ENCODE measurements around the gene DAND5. TPM values are rescaled to one million over a fixed set of nuclear protein-coding genes. Genes with fewer than 3 reads are reported as not detected.

Gene DAND5
- total and polyA plus RNA-seq, 7 donors, result 0.13 to 2.0 (median 1.7) TPM; not detected in 2

- Histone ChIP-seq H3K27me3 (no peaks in the 10 kb centered on the region), H3K4me1 (peaks cover 0 to 100% (median 99%) of the 10 kb centered on the region in 4 donors), H3K9me3 (no peaks in the 10 kb centered on the region), H3K4me3 (no peak overlapping the region), H3K27ac (peak overlapping the region; percentile 91 to 98 (median 95)), H3K36me3 (no peaks in the 10 kb centered on the region)
- intact Hi-C loops (cut with DNase I), result no loop called here
- WGBS, 2 donors, result 39 to 87% methylated on average over 39 of the region's 39 CpGs
- no peak for TF ChIP-seq EP300 (IDR thresholded peaks at IDR 0.05)
- TF ChIP-seq CTCF (IDR thresholded peaks at IDR 0.05), result no peak
- TF ChIP-seq POLR2A (IDR thresholded peaks at IDR 0.05), result no peak
- TF ChIP-seq POLR2AphosphoS5 (IDR thresholded peaks at IDR 0.05), result no peak
- DNase-seq, result no peak
These were observed 41.7 kb downstream of the DAND5 start for GRCh38 chr19:13010992-13011652.

GRCh38 chr19:13011653-13012389 is 42.4 kb downstream of the DAND5 start:
- H3K27ac ChIP-seq, result peak overlapping the region; percentile 91 to 98 (median 95)
- peak overlapping the region in 3 of 4 donors; percentile 27 to 39 (median 35) for H3K4me3 ChIP-seq
- TF ChIP-seq POLR2AphosphoS5 (IDR thresholded peaks at IDR 0.05) (peak in 2 of 4 donors; percentile 15 to 24), EP300 (IDR thresholded peaks at IDR 0.05) (no peak)
- peaks cover 0 to 100% (median 99%) of the 10 kb centered on the region in 4 donors for H3K4me1 ChIP-seq
- intact Hi-C loops (cut with DNase I), result no loop called here
- no peak for DNase-seq
- 34 to 88% methylated on average over 54 of the region's 54 CpGs for WGBS, 2 donors
- no peaks in the 10 kb centered on the region for H3K36me3 ChIP-seq
- no peaks in the 10 kb centered on the region for H3K9me3 ChIP-seq
- no peaks in the 10 kb centered on the region for H3K27me3 ChIP-seq

GRCh38 chr19:13012390-13012689 is 43.0 kb downstream of the DAND5 start:
- no peaks in the 10 kb centered on the region for H3K9me3 ChIP-seq
- DNase-seq, result no peak
- 20 to 78% methylated on average over 23 of the region's 23 CpGs for WGBS, 2 donors
- TF ChIP-seq POLR2AphosphoS5 (IDR thresholded peaks at IDR 0.05) (no peak), POLR2A (IDR thresholded peaks at IDR 0.05) (no peak), CTCF (IDR thresholded peaks at IDR 0.05) (no peak)
- peak overlapping the region; percentile 91 to 98 (median 95) for H3K27ac ChIP-seq
- peaks cover 0 to 100% (median 99%) of the 10 kb centered on the region in 4 donors for H3K4me1 ChIP-seq
- H3K4me3 ChIP-seq, result peak overlapping the region in 3 of 4 donors; percentile 27 to 39 (median 35)
- no peaks in the 10 kb centered on the region for H3K36me3 ChIP-seq
- intact Hi-C loops (cut with DNase I), result no loop called here
- no peaks in the 10 kb centered on the region for H3K27me3 ChIP-seq

- intact Hi-C loops (cut with DNase I), result no loop called here
- DNase-seq, result peak; percentile 90
- Histone ChIP-seq H3K9me3 (no peaks in the 10 kb centered on the region), H3K36me3 (no peaks in the 10 kb centered on the region), H3K27ac (peak overlapping the region; percentile 91 to 98 (median 95)), H3K27me3 (no peaks in the 10 kb centered on the region), H3K4me3 (peak overlapping the region; percentile 4 to 39 (median 31)), H3K4me1 (peaks cover 0 to 100% (median 99%) of the 10 kb centered on the region in 4 donors)
- 8 to 38% methylated on average over 52 of the region's 52 CpGs for WGBS, 2 donors
- TF ChIP-seq CTCF (IDR thresholded peaks at IDR 0.05), result no peak
- TF ChIP-seq POLR2AphosphoS5 (IDR thresholded peaks at IDR 0.05), result peak in 3 of 4 donors; percentile 47 to 66 (median 50)
These were observed 43.6 kb downstream of the DAND5 start for GRCh38 chr19:13012690-13013608.

Measured in sigmoid colon (tissue), 7 donors.